Vagina (tissue), 2 donors: Measurements from ENCODE around the gene CLIC3. TPM values are rescaled to one million over a fixed set of nuclear protein-coding genes. Genes with fewer than 3 reads are reported as not detected.

Source experiments
- DNase-seq, 2 donors: peaks; one replicate each; pipeline ENCODE4 v3.0.0-alpha.2; 2017; ENCODE audit errors: extremely low spot score in 2 of 2
- H3K27ac ChIP-seq: fragments of 200-600 bp; sonication (generic); one replicate; pipeline ENCODE4 v1.5.1; 2019
- H3K27me3 ChIP-seq: fragments of 200-600 bp; sonication (generic); one replicate; pipeline ENCODE4 v1.5.1; 2019
- H3K36me3 ChIP-seq, 2 donors: fragments of 200-600 bp; sonication (generic); one replicate each; pipeline ENCODE4 v1.5.1; 2017 to 2019
- H3K4me1 ChIP-seq: fragments of 200-600 bp; sonication (generic); one replicate; pipeline ENCODE4 v1.5.1; 2019
- H3K4me3 ChIP-seq, 2 donors: fragments of 200-600 bp; sonication (generic); 1 replicate in 1 of 2; 2 replicates in 1 of 2; pipeline ENCODE4 v1.5.1; 2016 to 2019
- H3K9me3 ChIP-seq: fragments of 200-600 bp; sonication (generic); one replicate; pipeline ENCODE4 v1.5.1; 2019
- POLR2A ChIP-seq, 2 donors: fragments of 450-650 bp; IDR thresholded peaks; one replicate each; pipeline ENCODE4 v1.6.1; 2017; ENCODE audit warnings: antibody characterized with exemption in 2 of 2, mild to moderate bottlenecking in 2 of 2, moderate library complexity in 2 of 2
- POLR2AphosphoS5 ChIP-seq, 2 donors: sonication (generic); formaldehyde crosslinking; IDR thresholded peaks; one replicate each; pipeline ENCODE4 v1.9.0; 2017; ENCODE audit warnings: antibody characterized with exemption in 2 of 2, mild to moderate bottlenecking in 2 of 2, low read depth in 1 of 2; ENCODE audit not compliant: insufficient read depth in 1 of 2
- intact Hi-C: fragments of 100-400 bp; cut with DNase I; formaldehyde crosslinking; loops from one replicate; pipeline ENCODE4 v1.15.1; 2023
- total RNA-seq: library from RNA; depleted of rRNA; stranded (reverse); fragments of >200 nt; gene quantifications from one replicate; pipeline ENCODE4 v1.2.3, GENCODE V29; 2016
- TF ChIP-seq, protein P1 (sequence below), 3 experiments: fragments of 450-650 bp in 2 of 3; fragments of 200-600 bp in 1 of 3; sonication (generic) in 1 of 3; IDR thresholded peaks; one replicate each; pipeline ENCODE4 v1.5.1; 2017 to 2019; ENCODE audit warnings: antibody characterized with exemption in 3 of 3, mild to moderate bottlenecking in 2 of 3, moderate library complexity in 2 of 3

The CLIC3 gene
- total RNA-seq, 1 donor from 2014 or later = 23.6 TPM

DNA sequence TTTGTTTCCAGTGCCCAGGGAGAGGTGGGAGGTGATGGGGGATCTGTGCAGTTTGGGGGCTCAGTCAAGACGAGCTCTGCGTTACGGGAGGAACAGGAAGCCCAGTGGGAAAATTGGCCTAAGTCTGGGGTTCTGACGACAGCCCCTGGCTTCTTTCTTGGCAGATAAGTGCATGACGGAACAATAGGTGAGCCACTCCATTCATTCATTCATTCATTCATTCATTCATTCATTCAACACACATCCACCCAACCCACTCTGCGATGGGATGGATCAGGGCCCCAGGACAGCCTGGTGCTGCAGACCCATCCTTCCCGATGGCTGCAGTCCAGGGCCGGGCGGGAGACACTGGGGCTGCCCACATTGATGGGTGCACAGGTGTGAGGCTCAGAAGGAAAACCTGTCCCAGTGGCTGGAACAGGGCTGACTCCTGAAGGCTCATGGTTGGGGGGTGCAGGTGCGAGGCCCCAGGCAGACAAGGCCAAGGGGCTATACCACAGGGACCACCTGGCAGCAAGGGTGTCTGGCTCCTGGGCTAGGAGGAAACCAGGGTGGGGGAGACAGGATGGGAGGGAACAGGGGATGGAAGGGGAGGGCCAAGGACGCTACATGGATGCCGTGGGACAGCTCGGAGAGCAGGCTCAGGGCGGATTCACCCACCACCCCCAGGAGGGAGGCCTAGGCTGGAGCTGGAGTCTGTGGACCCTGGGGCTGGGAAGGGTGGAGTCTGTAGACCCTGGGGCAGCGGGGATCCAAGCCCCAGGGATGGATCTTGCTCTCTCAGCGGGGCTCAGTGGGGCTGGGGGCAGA is 15.5 kb downstream of the CLIC3 start:
- DNase-seq = no peak
- Histone ChIP-seq H3K27me3 (peaks cover 6% of the 10 kb centered on the region), H3K9me3 (no peaks in the 10 kb centered on the region), H3K27ac (no peak overlapping the region), H3K4me3 (no peak overlapping the region), H3K4me1 (peaks cover 49% of the 10 kb centered on the region), H3K36me3 (no peaks in the 10 kb centered on the region)
- intact Hi-C loops = no loop called here
- TF ChIP-seq, protein P1, sequence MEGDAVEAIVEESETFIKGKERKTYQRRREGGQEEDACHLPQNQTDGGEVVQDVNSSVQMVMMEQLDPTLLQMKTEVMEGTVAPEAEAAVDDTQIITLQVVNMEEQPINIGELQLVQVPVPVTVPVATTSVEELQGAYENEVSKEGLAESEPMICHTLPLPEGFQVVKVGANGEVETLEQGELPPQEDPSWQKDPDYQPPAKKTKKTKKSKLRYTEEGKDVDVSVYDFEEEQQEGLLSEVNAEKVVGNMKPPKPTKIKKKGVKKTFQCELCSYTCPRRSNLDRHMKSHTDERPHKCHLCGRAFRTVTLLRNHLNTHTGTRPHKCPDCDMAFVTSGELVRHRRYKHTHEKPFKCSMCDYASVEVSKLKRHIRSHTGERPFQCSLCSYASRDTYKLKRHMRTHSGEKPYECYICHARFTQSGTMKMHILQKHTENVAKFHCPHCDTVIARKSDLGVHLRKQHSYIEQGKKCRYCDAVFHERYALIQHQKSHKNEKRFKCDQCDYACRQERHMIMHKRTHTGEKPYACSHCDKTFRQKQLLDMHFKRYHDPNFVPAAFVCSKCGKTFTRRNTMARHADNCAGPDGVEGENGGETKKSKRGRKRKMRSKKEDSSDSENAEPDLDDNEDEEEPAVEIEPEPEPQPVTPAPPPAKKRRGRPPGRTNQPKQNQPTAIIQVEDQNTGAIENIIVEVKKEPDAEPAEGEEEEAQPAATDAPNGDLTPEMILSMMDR (IDR thresholded peaks at IDR 0.05) = no peak
- TF ChIP-seq POLR2AphosphoS5 (IDR thresholded peaks at IDR 0.05; ENCODE audit: insufficient read depth in 1 of 2, low read depth in 1 of 2) = no peak
- no peak for TF ChIP-seq POLR2A (IDR thresholded peaks at IDR 0.05)

DNA sequence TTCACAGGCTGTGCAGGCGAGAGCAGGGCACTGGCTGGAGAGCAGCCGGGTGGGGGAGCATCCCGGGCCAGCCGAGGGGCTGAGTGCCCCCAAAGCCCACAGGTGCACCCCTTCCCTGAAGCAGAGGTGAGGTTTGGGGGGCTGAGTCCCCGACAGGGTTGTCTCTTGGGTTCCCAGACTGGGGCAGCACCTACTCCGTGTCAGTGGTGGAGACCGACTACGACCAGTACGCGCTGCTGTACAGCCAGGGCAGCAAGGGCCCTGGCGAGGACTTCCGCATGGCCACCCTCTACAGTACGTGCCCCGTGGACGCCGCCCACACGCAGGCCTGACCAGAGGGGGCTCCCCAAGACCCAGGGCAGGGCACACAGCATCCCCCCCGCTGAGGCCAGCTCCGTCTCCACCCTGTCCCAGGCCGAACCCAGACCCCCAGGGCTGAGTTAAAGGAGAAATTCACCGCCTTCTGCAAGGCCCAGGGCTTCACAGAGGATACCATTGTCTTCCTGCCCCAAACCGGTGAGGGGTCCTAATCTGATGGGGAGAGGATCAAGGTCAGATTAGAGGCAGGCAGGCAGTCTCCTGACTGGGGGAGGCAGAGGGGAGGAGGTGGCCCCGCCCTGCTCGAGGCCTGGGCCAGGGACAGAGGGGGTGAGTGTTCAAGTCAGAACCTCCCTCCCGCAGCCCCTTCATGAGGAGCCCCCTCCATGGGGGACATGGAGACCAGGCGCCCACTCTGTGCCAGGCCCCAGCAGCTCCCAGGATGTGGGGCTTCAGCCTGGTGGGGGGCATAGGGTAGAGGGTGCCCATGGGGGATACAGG is 16.4 kb downstream of the CLIC3 start:
- DNase-seq = no peak
- TF ChIP-seq POLR2A (IDR thresholded peaks at IDR 0.05) = no peak
- TF ChIP-seq POLR2AphosphoS5 (IDR thresholded peaks at IDR 0.05; ENCODE audit: insufficient read depth in 1 of 2, low read depth in 1 of 2) = no peak
- TF ChIP-seq, protein P1 (IDR thresholded peaks at IDR 0.05) = no peak
- intact Hi-C loops = no loop called here
- H3K4me1 ChIP-seq = peaks cover 49% of the 10 kb centered on the region
- no peaks in the 10 kb centered on the region for H3K36me3 ChIP-seq
- no peaks in the 10 kb centered on the region for H3K9me3 ChIP-seq
- H3K4me3 ChIP-seq = no peak overlapping the region
- H3K27me3 ChIP-seq = no peaks in the 10 kb centered on the region
- no peak overlapping the region for H3K27ac ChIP-seq

DNA sequence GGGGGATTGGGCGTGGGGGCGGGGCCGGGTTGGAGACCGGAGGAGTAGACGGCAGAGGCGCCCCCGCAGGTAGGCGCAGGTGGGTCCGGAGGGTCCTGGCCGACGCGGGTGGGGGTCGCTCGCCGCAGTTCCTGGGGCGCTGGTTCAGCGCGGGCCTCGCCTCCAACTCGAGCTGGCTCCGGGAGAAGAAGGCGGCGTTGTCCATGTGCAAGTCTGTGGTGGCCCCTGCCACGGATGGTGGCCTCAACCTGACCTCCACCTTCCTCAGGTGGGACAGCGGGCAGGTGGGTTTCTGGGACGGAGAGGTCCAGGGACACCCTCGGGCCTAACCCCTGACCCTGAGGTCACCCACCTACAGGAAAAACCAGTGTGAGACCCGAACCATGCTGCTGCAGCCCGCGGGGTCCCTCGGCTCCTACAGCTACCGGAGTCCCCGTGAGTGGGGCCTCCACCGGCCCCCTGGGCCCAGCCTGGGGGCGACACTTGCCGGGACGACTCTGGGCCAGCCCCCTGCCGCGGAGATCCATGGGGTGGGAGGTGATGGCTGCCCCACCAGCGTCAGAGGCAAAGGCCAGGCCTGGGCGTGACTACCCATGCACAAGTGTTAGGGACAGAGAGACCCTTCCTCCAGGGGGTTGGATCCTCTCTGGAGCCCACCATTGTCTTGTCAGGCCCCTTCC is 17.4 kb downstream of the CLIC3 start:
- H3K36me3 ChIP-seq = no peaks in the 10 kb centered on the region
- H3K9me3 ChIP-seq = no peaks in the 10 kb centered on the region
- H3K4me1 ChIP-seq = peaks cover 50% of the 10 kb centered on the region
- TF ChIP-seq, protein P1 (IDR thresholded peaks at IDR 0.05) = no peak
- no peak for TF ChIP-seq POLR2AphosphoS5 (IDR thresholded peaks at IDR 0.05; ENCODE audit: insufficient read depth in 1 of 2, low read depth in 1 of 2)
- TF ChIP-seq POLR2A (IDR thresholded peaks at IDR 0.05) = no peak
- peak overlapping the region; percentile 87 for H3K27ac ChIP-seq
- no peaks in the 10 kb centered on the region for H3K27me3 ChIP-seq
- no peak for DNase-seq
- no peak overlapping the region for H3K4me3 ChIP-seq
- intact Hi-C loops = no loop called here

DNA sequence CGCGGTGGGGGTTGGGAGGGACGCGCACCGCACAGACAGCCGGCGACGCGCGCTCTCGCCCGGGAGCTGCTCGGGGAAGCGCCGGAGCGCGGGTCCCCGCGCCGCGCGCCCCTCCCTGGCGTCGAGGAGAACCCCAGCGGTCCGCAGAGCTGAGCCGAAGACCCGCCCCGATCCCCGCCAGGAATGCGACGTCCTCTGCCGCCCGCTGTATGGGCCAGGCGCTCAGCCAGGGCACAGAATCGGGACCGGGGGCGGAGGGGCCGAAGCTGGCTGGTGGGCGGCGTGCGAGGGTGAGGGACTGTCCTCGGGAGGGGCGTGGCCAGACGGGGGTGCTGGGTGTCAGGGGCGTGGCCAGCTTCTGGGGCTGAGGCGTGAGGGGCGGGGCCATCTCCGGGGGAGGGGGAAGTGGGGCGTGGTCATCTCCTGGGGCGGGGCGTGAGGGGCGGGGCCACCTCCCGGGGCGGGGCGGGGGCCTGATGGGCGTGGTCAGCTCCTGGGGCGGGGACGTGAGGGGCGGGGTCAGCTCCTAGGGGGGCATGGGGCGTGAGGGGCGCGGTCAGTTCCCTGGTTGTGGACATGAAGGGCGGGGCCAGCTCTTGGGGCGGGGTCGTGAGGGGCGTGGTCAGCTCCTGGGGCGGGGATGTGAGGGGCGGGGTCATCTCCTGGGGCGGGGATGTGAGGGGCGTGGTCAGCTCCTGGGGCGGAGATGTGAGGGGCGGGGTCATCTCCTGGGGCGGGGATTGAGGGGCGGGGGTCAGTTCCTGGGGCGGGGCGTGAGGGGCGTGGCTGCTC is 18.1 kb downstream of the CLIC3 start:
- Histone ChIP-seq H3K27ac (peak overlapping the region; percentile 87), H3K36me3 (no peaks in the 10 kb centered on the region), H3K4me3 (peak overlapping the region; percentile 49 to 59), H3K27me3 (no peaks in the 10 kb centered on the region), H3K9me3 (no peaks in the 10 kb centered on the region), H3K4me1 (peaks cover 50% of the 10 kb centered on the region)
- intact Hi-C loops = no loop called here
- TF ChIP-seq POLR2A (IDR thresholded peaks at IDR 0.05) = peak in 1 of 2 donors; percentile 29
- TF ChIP-seq POLR2AphosphoS5 (IDR thresholded peaks at IDR 0.05; ENCODE audit: insufficient read depth in 1 of 2, low read depth in 1 of 2) = no peak
- TF ChIP-seq, protein P1 (IDR thresholded peaks at IDR 0.05) = no peak
- no peak for DNase-seq
